SU-DHL-6 (cell line): ENCODE measurements around the gene PCP2.

Source experiments
- H2AFZ ChIP-seq: fragments of 200-600 bp; sonication (generic); 2 replicates; pipeline ENCODE4 v1.6.1; 2014; ENCODE audit warnings: low read depth, mild to moderate bottlenecking, moderate library complexity, mixed read lengths, antibody characterized with exemption, low read length; ENCODE audit not compliant: severe bottlenecking
- H3F3A ChIP-seq: fragments of 200-600 bp; shearing (Covaris generic); 2 replicates; pipeline ENCODE4 v1.6.0; 2016; ENCODE audit warnings: antibody characterized with exemption, mild to moderate bottlenecking; ENCODE audit not compliant: insufficient read depth
- H3K27ac ChIP-seq: fragments of 200-600 bp; sonication (generic); 2 replicates; pipeline ENCODE4 v1.5.1; 2016; ENCODE audit warnings: low read depth, mild to moderate bottlenecking, low read length, moderate library complexity, mixed read lengths
- H3K27me3 ChIP-seq: fragments of 200-600 bp; sonication (generic), shearing (Covaris generic); 2 replicates; pipeline ENCODE4 v1.6.0; 2014; ENCODE audit warnings: mild to moderate bottlenecking, low read length
- H3K36me3 ChIP-seq: fragments of 200-600 bp; sonication (generic); 2 replicates; pipeline ENCODE4 v1.6.1; 2014; ENCODE audit warnings: mild to moderate bottlenecking, low read length, mixed read lengths
- H3K4me2 ChIP-seq: fragments of 300-600, 200-600 bp; shearing (Covaris generic), sonication (generic); 2 replicates; pipeline ENCODE4 v1.6.0; 2014; ENCODE audit warnings: low read length, low read depth, mild to moderate bottlenecking; ENCODE audit not compliant: poor library complexity, severe bottlenecking
- H3K4me3 ChIP-seq: fragments of 200-600 bp; sonication (generic); 2 replicates; pipeline ENCODE4 v1.5.1; 2014; ENCODE audit warnings: antibody characterized with exemption, low read length, mild to moderate bottlenecking, mixed read lengths; ENCODE audit not compliant: insufficient read depth, poor library complexity, severe bottlenecking
- H3K79me2 ChIP-seq: fragments of 200-600 bp; sonication (generic); 2 replicates; pipeline ENCODE4 v1.6.1; 2014; ENCODE audit warnings: mild to moderate bottlenecking, low read length, moderate library complexity; ENCODE audit not compliant: insufficient read depth
- H3K9ac ChIP-seq: fragments of 200-600 bp; sonication (generic); 2 replicates; pipeline ENCODE4 v1.7.0; 2014; ENCODE audit warnings: mild to moderate bottlenecking, low read length
- H3K9me2 ChIP-seq: fragments of 200-600 bp; sonication (generic); replicated peaks from 2 replicates; pipeline ENCODE4 v1.6.1; 2014; ENCODE audit warnings: low read length; ENCODE audit not compliant: insufficient read depth
- H3K9me3 ChIP-seq: fragments of 200-600 bp; sonication (generic); 2 replicates; pipeline ENCODE4 v1.6.1; 2014; ENCODE audit warnings: low read length, mixed read lengths; ENCODE audit not compliant: insufficient read depth
- H4K20me1 ChIP-seq: fragments of 200-600 bp; sonication (generic); 2 replicates; pipeline ENCODE4 v1.6.1; 2014; ENCODE audit warnings: low read depth, mild to moderate bottlenecking, antibody characterized with exemption, low read length, moderate library complexity, mixed read lengths
- EZH2phosphoT487 ChIP-seq: fragments of 200-600 bp; sonication (generic), shearing (Covaris generic); conservative IDR thresholded peaks from 2 replicates; pipeline ENCODE4 v1.6.1; 2018; ENCODE audit warnings: mild to moderate bottlenecking, antibody characterized with exemption, low read length, moderate library complexity, mixed read lengths
- TF ChIP-seq, protein P1 (sequence below): fragments of 200-600 bp; sonication (generic); IDR thresholded peaks from one replicate; pipeline ENCODE4 v1.5.1; 2017; ENCODE audit warnings: antibody characterized with exemption, mild to moderate bottlenecking, low read length, moderate library complexity; ENCODE audit not compliant: insufficient read depth, poor library complexity, severe bottlenecking

PCP2 gene

DNA sequence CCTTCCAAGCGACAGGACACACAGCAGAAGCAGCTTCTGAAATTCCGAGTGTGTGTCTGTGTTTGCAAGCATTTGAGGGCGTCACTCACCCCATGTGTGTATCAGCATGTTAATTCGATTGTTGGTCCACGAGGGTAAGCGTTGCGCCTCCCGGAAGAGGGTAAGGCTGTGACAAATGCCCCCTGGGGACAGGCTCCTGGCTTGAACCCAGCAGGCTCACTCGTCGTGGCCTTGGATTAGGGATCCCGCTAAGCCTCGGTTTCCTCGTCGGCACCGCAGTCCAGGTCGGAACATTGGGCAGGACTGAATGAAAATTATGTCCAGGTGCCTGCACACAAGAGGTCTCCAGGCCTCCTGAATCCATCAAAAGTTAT, 2.8 kb upstream of the PCP2 start:
- Histone ChIP-seq H3K4me2 (peak overlapping the region; percentile 80), H3K4me3 (no peak overlapping the region), H3K79me2 (0 out of 2 replicates have a peak, but pooled peaks cover 7% of the 10 kb centered on the region), H3K27ac (no peak overlapping the region), H3K9me2 (no peaks in the 10 kb centered on the region), H3K9ac (no peak overlapping the region), H3K36me3 (no peaks in the 10 kb centered on the region), H4K20me1 (no peaks in the 10 kb centered on the region), H3F3A (no peaks in the 10 kb centered on the region), H3K27me3 (no peaks in the 10 kb centered on the region), H3K9me3 (no peaks in the 10 kb centered on the region), H2AFZ (peak overlapping the region; percentile 71)
- TF ChIP-seq EZH2phosphoT487: no peak
- TF ChIP-seq, protein P1, sequence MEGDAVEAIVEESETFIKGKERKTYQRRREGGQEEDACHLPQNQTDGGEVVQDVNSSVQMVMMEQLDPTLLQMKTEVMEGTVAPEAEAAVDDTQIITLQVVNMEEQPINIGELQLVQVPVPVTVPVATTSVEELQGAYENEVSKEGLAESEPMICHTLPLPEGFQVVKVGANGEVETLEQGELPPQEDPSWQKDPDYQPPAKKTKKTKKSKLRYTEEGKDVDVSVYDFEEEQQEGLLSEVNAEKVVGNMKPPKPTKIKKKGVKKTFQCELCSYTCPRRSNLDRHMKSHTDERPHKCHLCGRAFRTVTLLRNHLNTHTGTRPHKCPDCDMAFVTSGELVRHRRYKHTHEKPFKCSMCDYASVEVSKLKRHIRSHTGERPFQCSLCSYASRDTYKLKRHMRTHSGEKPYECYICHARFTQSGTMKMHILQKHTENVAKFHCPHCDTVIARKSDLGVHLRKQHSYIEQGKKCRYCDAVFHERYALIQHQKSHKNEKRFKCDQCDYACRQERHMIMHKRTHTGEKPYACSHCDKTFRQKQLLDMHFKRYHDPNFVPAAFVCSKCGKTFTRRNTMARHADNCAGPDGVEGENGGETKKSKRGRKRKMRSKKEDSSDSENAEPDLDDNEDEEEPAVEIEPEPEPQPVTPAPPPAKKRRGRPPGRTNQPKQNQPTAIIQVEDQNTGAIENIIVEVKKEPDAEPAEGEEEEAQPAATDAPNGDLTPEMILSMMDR: no peak

DNA sequence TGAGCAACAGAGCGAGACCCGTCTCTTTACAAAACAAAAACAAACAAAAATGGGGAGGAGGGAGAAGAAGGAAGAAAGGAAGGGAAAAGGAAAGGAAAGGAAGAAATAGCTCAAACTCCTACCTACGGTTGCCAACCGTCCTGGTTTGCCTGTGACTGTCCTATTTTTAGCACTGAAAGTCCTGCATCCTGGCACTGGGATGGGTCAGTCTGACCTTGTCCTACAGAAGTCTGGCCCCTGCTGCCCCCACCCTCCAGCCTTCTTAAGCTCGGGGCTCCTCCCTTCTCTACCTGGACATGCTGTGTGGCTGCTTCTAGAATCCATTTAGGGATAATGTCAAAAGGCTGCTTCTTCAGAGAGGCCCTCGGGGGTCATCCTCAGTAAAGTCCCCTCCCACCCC, 2.2 kb upstream of the PCP2 start:
- no peaks in the 10 kb centered on the region for H3K9me3 ChIP-seq
- no peak overlapping the region for H3K27ac ChIP-seq
- H3K4me2 ChIP-seq: no peak overlapping the region
- H3K79me2 ChIP-seq: peaks cover 9% of the 10 kb centered on the region
- H3K4me3 ChIP-seq: no peak overlapping the region
- no peak for TF ChIP-seq EZH2phosphoT487
- TF ChIP-seq, protein P1: no peak
- H3F3A ChIP-seq: no peaks in the 10 kb centered on the region
- no peaks in the 10 kb centered on the region for H3K9me2 ChIP-seq
- H3K27me3 ChIP-seq: no peaks in the 10 kb centered on the region
- no peaks in the 10 kb centered on the region for H4K20me1 ChIP-seq
- H2AFZ ChIP-seq: no peak overlapping the region
- H3K36me3 ChIP-seq: no peaks in the 10 kb centered on the region
- no peak overlapping the region for H3K9ac ChIP-seq

GRCh38 chr19:7632340-7633203, 947 bp downstream of the PCP2 start:
- no peaks in the 10 kb centered on the region for H3F3A ChIP-seq
- H3K4me3 ChIP-seq: no peak overlapping the region
- H4K20me1 ChIP-seq: no peaks in the 10 kb centered on the region
- no peak overlapping the region for H2AFZ ChIP-seq
- H3K9ac ChIP-seq: no peak overlapping the region
- H3K27me3 ChIP-seq: no peaks in the 10 kb centered on the region
- no peaks in the 10 kb centered on the region for H3K9me3 ChIP-seq
- no peak overlapping the region for H3K4me2 ChIP-seq
- no peak overlapping the region for H3K27ac ChIP-seq
- TF ChIP-seq, protein P1: no peak
- TF ChIP-seq EZH2phosphoT487: no peak
- H3K79me2 ChIP-seq: peaks cover 35% of the 10 kb centered on the region
- no peaks in the 10 kb centered on the region for H3K9me2 ChIP-seq
- H3K36me3 ChIP-seq: no peaks in the 10 kb centered on the region
